SK-N-SH treated with all-trans-retinoic acid at 6 μM for 48 hours (cell line): ENCODE measurements around the gene VPS25.

Experiments used
- ATAC-seq: fragments of 200-7000 bp; cut with Tn5 transposase; 3 replicates; pipeline ENCODE4 v1.9.1; 2020; ENCODE audit warnings: mild to moderate bottlenecking, moderate library complexity
- BACH2 ChIP-seq: fragments of 250-450 bp; sonication (Bioruptor Pico); IDR thresholded peaks from 2 replicates; pipeline ENCODE4 v1.9.0; 2021; ENCODE audit warnings: mild to moderate bottlenecking, borderline replicate concordance
- CREB5 ChIP-seq: fragments of 250-450 bp; sonication (Bioruptor Pico); IDR thresholded peaks from 2 replicates; pipeline ENCODE4 v1.5.1; 2020; ENCODE audit warnings: low read depth, mild to moderate bottlenecking, moderate library complexity
- CSDC2 ChIP-seq: fragments of 250-450 bp; sonication (Bioruptor Pico); IDR thresholded peaks from 2 replicates; pipeline ENCODE4 v1.5.0; 2020; ENCODE audit warnings: mild to moderate bottlenecking, moderate library complexity
- CSRNP3 ChIP-seq: fragments of 250-450 bp; sonication (Bioruptor Pico); IDR thresholded peaks from 2 replicates; pipeline ENCODE4 v1.5.1; 2021; ENCODE audit warnings: mild to moderate bottlenecking, moderate library complexity
- ESRRG ChIP-seq: fragments of 250-450 bp; sonication (Bioruptor Pico); IDR thresholded peaks from 2 replicates; pipeline ENCODE4 v1.6.1; 2021; ENCODE audit warnings: mild to moderate bottlenecking
- GLIS3 ChIP-seq: fragments of 250-450 bp; sonication (Bioruptor Pico); IDR thresholded peaks from 2 replicates; pipeline ENCODE4 v1.5.0; 2020; ENCODE audit warnings: mild to moderate bottlenecking, moderate library complexity
- ISL1 ChIP-seq: fragments of 250-450 bp; sonication (Bioruptor Pico); IDR thresholded peaks from 2 replicates; pipeline ENCODE4 v2.1.2; 2022; ENCODE audit warnings: mild to moderate bottlenecking, moderate library complexity
- OSR1 ChIP-seq: fragments of 250-450 bp; sonication (Bioruptor Pico); IDR thresholded peaks from 2 replicates; pipeline ENCODE4 v1.8.0; 2022; ENCODE audit warnings: moderate library complexity, mild to moderate bottlenecking, inconsistent platforms
- PATZ1 ChIP-seq: fragments of 250-450 bp; sonication (Bioruptor Pico); IDR thresholded peaks from 2 replicates; pipeline ENCODE4 v1.8.0; 2020; ENCODE audit warnings: mild to moderate bottlenecking, moderate library complexity, borderline replicate concordance
- POU6F1 ChIP-seq: fragments of 250-450 bp; sonication (Bioruptor Pico); IDR thresholded peaks from 2 replicates; pipeline ENCODE4 v1.8.0; 2021; ENCODE audit warnings: low read depth, mild to moderate bottlenecking, moderate library complexity, borderline replicate concordance
- PPARA ChIP-seq: fragments of 250-450 bp; sonication (Bioruptor Pico); IDR thresholded peaks from 2 replicates; pipeline ENCODE4 v1.5.0; 2020; ENCODE audit warnings: mild to moderate bottlenecking, borderline replicate concordance
- RARB ChIP-seq: fragments of 250-450 bp; sonication (Bioruptor Pico); IDR thresholded peaks from 2 replicates; pipeline ENCODE4 v1.8.0; 2021; ENCODE audit warnings: mild to moderate bottlenecking, moderate library complexity
- SNAI2 ChIP-seq: fragments of 250-450 bp; sonication (Bioruptor Pico); IDR thresholded peaks from 2 replicates; pipeline ENCODE4 v1.5.0; 2020; ENCODE audit warnings: mild to moderate bottlenecking, moderate library complexity
- TCF4 ChIP-seq: fragments of 250-450 bp; sonication (Bioruptor Pico); IDR thresholded peaks from 2 replicates; pipeline ENCODE4 v1.8.0; 2021; ENCODE audit warnings: mild to moderate bottlenecking, moderate library complexity, borderline replicate concordance
- TOX ChIP-seq: fragments of 250-450 bp; sonication (Bioruptor Pico); IDR thresholded peaks from 2 replicates; pipeline ENCODE4 v1.8.0; 2021; ENCODE audit warnings: mild to moderate bottlenecking, moderate library complexity, borderline replicate concordance
- TSHZ2 ChIP-seq: fragments of 250-450 bp; sonication (Bioruptor Pico); IDR thresholded peaks from 2 replicates; pipeline ENCODE4 v1.5.0; 2020; ENCODE audit warnings: mild to moderate bottlenecking, moderate library complexity
- ZC3H10 ChIP-seq: fragments of 250-450 bp; sonication (Bioruptor Pico); IDR thresholded peaks from 2 replicates; pipeline ENCODE4 v1.5.1; 2021; ENCODE audit warnings: mild to moderate bottlenecking, moderate library complexity
- ZFP3 ChIP-seq: fragments of 250-450 bp; sonication (Bioruptor Pico); IDR thresholded peaks from 2 replicates; pipeline ENCODE4 v1.5.0; 2020; ENCODE audit warnings: mild to moderate bottlenecking, moderate library complexity
- ZNF565 ChIP-seq: fragments of 450-650 bp; formaldehyde crosslinking; conservative IDR thresholded peaks from 2 replicates; pipeline ENCODE4 v1.5.0; 2020; ENCODE audit warnings: low read depth, mild to moderate bottlenecking, moderate library complexity
- ZNF70 ChIP-seq: fragments of 450-650 bp; formaldehyde crosslinking; IDR thresholded peaks from 2 replicates; pipeline ENCODE4 v1.5.0; 2020; ENCODE audit warnings: mild to moderate bottlenecking, moderate library complexity
- ZNF8 ChIP-seq: fragments of 450-650 bp; formaldehyde crosslinking; IDR thresholded peaks from 2 replicates; pipeline ENCODE4 v1.5.0; 2020; ENCODE audit warnings: mild to moderate bottlenecking, moderate library complexity

Gene VPS25

GRCh38 chr17:42772945-42773289 lies 332 bp upstream of the VPS25 start:
- TF ChIP-seq OSR1 (CRISPR knock-in tag) (no peak), ZFP3 (CRISPR knock-in tag) (no peak), ZNF70 (CRISPR knock-in tag) (no peak), ESRRG (CRISPR knock-in tag) (no peak), TOX (no peak), BACH2 (CRISPR knock-in tag) (no peak), PPARA (CRISPR knock-in tag) (no peak), PATZ1 (no peak), ZNF8 (no peak), TCF4 (CRISPR knock-in tag) (no peak), SNAI2 (CRISPR knock-in tag) (no peak), ZC3H10 (CRISPR knock-in tag) (no peak), CSDC2 (CRISPR knock-in tag) (no peak), POU6F1 (CRISPR knock-in tag) (no peak)
- ATAC-seq, result peak; percentile 29

GRCh38 chr17:42774066-42774745 lies 957 bp downstream of the VPS25 start:
- no peak for TF ChIP-seq TOX
- no peak for TF ChIP-seq PATZ1
- no peak for TF ChIP-seq CSRNP3 (CRISPR knock-in tag)
- no peak for TF ChIP-seq SNAI2 (CRISPR knock-in tag)
- TF ChIP-seq ZFP3 (CRISPR knock-in tag), result no peak
- TF ChIP-seq ZNF565 (CRISPR knock-in tag), result no peak
- TF ChIP-seq OSR1 (CRISPR knock-in tag), result no peak
- no peak for TF ChIP-seq ZNF8
- TF ChIP-seq ISL1 (CRISPR knock-in tag), result no peak
- no peak for TF ChIP-seq POU6F1 (CRISPR knock-in tag)
- TF ChIP-seq ESRRG (CRISPR knock-in tag), result no peak
- no peak for TF ChIP-seq RARB
- TF ChIP-seq GLIS3 (CRISPR knock-in tag), result no peak
- peak; percentile 9; the same call in 2 of the 3 replicates for ATAC-seq

- no peak for ATAC-seq
- no peak for TF ChIP-seq GLIS3 (CRISPR knock-in tag)
- no peak for TF ChIP-seq SNAI2 (CRISPR knock-in tag)
- TF ChIP-seq TOX, result no peak
- no peak for TF ChIP-seq ZFP3 (CRISPR knock-in tag)
- no peak for TF ChIP-seq CREB5 (CRISPR knock-in tag)
- no peak for TF ChIP-seq POU6F1 (CRISPR knock-in tag)
- TF ChIP-seq ISL1 (CRISPR knock-in tag), result no peak
- no peak for TF ChIP-seq OSR1 (CRISPR knock-in tag)
- TF ChIP-seq ZNF8, result no peak
- no peak for TF ChIP-seq ZNF70 (CRISPR knock-in tag)
- TF ChIP-seq ZC3H10 (CRISPR knock-in tag), result no peak
- no peak for TF ChIP-seq TSHZ2 (CRISPR knock-in tag)
Measured at GRCh38 chr17:42775534-42776098, 2.4 kb downstream of the VPS25 start.
